Measurements from ENCODE around the gene KCNQ1. TPM values are rescaled to one million over a fixed set of nuclear protein-coding genes. Genes with fewer than 3 reads are reported as not detected.

KCNQ1 gene
- total RNA-seq, 1 donor from 2014 or later, result 2.6 TPM

DNA sequence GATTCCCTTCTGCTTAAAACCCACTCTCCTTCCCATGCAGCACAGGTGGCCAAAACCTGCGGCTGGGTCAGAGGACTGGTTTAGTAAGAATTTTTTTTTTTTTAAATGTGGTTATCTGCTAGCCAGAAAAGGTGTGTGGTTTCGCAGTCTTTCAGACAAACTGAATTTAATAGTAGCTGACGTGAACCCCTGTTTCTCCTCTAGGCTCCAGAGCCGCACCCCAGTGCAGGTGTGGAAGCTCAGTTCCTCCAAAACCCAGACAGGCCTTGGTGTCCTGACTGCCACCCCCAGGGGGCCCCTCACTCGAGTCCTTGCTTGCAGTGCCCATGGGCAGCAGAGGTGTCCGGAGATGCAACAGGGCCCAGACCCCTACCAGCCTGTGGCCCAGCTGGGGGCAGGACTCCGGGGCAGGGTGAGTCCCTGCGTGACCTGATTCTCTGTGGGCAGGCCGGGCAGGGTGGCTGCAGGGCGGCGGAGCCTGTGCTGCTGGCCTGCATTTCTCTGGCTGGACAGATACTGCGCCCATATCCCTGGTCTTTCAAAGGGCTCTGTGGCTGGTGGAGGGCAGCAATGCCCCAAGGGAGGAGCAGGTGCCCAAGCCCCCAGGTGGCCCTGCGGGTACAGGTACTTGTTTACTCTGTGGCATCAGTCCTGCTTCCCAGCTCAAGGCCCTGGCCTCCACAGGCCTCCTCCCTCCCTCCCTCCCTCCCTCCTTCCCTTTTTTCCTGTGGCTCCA, 15.2 kb downstream of the KCNQ1 start:
- Histone ChIP-seq H3K27ac (ENCODE audit: low read depth, low read length) (no peak overlapping the region), H3K4me3 (ENCODE audit: low read length in 3 of 3) (no peak overlapping the region), H3K4me1 (ENCODE audit: control insufficient read depth in 3 of 3, insufficient read depth in 3 of 3, low read length in 3 of 3) (no peaks in the 10 kb centered on the region), H3K9ac (ENCODE audit: low read depth in 1 of 3, low read length in 3 of 3) (no peak overlapping the region), H3K27me3 (ENCODE audit: control insufficient read depth in 3 of 3, insufficient read depth in 3 of 3, low read length in 3 of 3) (no peaks in the 10 kb centered on the region), H3K9me3 (ENCODE audit: control insufficient read depth in 3 of 3, low read length in 3 of 3) (no peaks in the 10 kb centered on the region), H3K36me3 (ENCODE audit: control insufficient read depth in 3 of 3, insufficient read depth in 3 of 3, low read length in 3 of 3) (no peaks in the 10 kb centered on the region)

DNA sequence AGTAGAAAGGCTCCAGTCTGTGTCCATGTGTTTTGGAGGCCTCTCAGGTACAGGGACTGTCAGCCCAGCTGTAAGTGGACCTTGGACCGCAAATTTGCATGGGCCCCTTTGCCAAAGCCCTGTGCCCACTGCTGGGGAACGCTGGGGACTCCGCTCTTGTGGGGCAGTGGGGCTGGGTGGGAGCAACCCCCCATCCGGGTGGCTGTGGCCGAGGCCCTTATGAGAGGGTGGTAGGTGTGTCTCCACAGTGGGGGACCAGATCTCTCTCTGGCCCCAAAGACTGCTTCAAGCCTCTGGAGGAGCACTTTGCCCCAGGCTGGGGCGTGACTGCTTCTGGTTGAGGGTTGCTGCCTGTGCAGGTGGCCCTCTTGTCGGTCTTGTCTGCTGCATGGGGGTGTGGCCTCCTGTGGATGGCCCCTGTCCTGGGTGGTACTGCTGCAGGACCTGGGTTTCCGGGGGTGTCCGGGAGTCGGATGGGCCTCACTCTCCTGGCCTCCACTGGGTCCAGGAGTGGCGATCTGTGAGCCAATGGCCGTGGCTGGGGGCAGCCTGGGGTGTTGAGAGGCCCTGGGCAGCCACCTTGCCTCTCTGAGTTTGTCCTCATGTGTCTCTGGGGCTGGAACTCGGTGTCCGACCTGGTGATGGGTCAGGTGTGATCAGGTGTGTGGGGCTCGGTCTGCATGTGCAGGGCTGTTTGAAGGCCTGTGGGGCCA, 15.9 kb downstream of the KCNQ1 start:
- Histone ChIP-seq H3K36me3 (ENCODE audit: control insufficient read depth in 3 of 3, insufficient read depth in 3 of 3, low read length in 3 of 3) (no peaks in the 10 kb centered on the region), H3K27ac (ENCODE audit: low read depth, low read length) (no peak overlapping the region), H3K4me1 (ENCODE audit: control insufficient read depth in 3 of 3, insufficient read depth in 3 of 3, low read length in 3 of 3) (no peaks in the 10 kb centered on the region), H3K9ac (ENCODE audit: low read depth in 1 of 3, low read length in 3 of 3) (no peak overlapping the region), H3K9me3 (ENCODE audit: control insufficient read depth in 3 of 3, low read length in 3 of 3) (no peaks in the 10 kb centered on the region), H3K27me3 (ENCODE audit: control insufficient read depth in 3 of 3, insufficient read depth in 3 of 3, low read length in 3 of 3) (peaks cover 0 to under 1% (median 0%) of the 10 kb centered on the region in 3 donors), H3K4me3 (ENCODE audit: low read length in 3 of 3) (no peak overlapping the region)

DNA sequence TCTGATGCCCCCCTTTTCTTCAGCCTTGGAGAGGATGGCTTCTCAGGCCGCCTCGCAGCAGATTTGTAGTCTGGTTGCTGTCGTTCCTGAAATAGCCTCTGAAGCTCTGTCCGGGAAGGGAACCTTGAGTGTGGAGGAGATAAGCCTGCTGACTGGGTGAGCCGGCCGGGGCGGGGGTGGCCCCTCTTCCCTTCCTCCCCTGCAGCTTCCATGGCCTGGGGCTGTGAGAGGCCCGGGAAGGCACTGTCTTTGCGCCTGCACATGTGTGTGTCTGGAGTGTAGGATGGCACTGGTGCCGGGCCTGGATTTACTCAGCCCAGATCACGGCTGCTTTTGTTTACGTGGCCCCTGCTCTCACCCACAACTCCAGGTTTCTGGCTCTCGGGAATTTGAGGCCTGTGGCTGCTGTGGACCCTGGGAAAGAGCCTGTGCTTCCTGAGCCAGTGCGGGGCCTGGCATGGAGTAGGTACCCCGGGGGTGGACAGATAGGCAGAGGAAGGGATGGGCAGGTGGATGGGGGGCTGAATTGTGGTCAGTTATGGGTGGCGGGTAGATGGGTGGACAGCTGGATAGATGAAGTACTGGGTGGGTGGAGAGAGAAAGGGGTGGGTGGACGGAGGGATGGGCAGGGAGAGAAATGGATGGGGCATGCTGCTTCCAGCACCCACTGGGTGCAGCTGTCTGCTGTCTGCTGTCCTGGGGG, 16.6 kb downstream of the KCNQ1 start:
- no peak overlapping the region for H3K9ac ChIP-seq (ENCODE audit: low read depth in 1 of 3, low read length in 3 of 3)
- no peak overlapping the region for H3K4me3 ChIP-seq (ENCODE audit: low read length in 3 of 3)
- H3K36me3 ChIP-seq (ENCODE audit: control insufficient read depth in 3 of 3, insufficient read depth in 3 of 3, low read length in 3 of 3), result no peaks in the 10 kb centered on the region
- H3K4me1 ChIP-seq (ENCODE audit: control insufficient read depth in 3 of 3, insufficient read depth in 3 of 3, low read length in 3 of 3), result no peaks in the 10 kb centered on the region
- no peak overlapping the region for H3K27ac ChIP-seq (ENCODE audit: low read depth, low read length)
- H3K27me3 ChIP-seq (ENCODE audit: control insufficient read depth in 3 of 3, insufficient read depth in 3 of 3, low read length in 3 of 3), result peaks cover 0 to 5% (median 3%) of the 10 kb centered on the region in 3 donors
- no peaks in the 10 kb centered on the region for H3K9me3 ChIP-seq (ENCODE audit: control insufficient read depth in 3 of 3, low read length in 3 of 3)

DNA sequence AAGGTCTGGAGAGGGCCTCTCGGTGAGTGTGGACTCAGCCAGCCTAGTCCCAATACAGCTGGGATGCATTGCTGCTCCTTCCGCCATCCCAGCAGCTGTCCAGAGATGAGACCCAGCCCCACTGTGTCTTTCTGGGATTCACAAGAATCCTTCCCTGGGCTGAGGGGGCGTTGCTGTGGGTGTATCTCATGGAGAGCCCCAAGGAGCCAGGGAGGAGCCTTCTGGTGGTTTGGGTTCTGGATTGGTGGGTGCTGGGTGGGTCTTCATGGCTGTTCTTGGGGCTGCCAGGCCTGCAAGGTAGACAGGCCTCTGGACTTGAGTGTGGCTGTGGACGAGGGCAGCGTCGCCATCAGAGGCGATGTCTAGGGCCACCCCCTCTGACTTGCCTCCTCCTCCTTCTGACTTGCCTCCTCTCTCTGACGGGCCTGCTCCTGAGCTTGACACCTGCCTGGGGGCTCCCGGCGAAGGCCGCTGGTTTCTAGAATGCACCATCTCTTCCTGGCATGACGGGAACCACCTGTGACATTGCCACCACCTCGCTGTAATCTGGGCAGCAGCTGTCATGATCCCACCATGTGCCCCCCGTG, 17.2 kb downstream of the KCNQ1 start:
- H3K27ac ChIP-seq (ENCODE audit: low read depth, low read length), result no peak overlapping the region
- no peaks in the 10 kb centered on the region for H3K9me3 ChIP-seq (ENCODE audit: control insufficient read depth in 3 of 3, low read length in 3 of 3)
- H3K36me3 ChIP-seq (ENCODE audit: control insufficient read depth in 3 of 3, insufficient read depth in 3 of 3, low read length in 3 of 3), result no peaks in the 10 kb centered on the region
- H3K9ac ChIP-seq (ENCODE audit: low read depth in 1 of 3, low read length in 3 of 3), result no peak overlapping the region
- H3K4me1 ChIP-seq (ENCODE audit: control insufficient read depth in 3 of 3, insufficient read depth in 3 of 3, low read length in 3 of 3), result no peaks in the 10 kb centered on the region
- no peak overlapping the region for H3K4me3 ChIP-seq (ENCODE audit: low read length in 3 of 3)
- peaks cover 0 to 8% (median 6%) of the 10 kb centered on the region in 3 donors for H3K27me3 ChIP-seq (ENCODE audit: control insufficient read depth in 3 of 3, insufficient read depth in 3 of 3, low read length in 3 of 3)

- Histone ChIP-seq H3K4me3 (ENCODE audit: low read length in 3 of 3) (no peak overlapping the region), H3K9me3 (ENCODE audit: control insufficient read depth in 3 of 3, low read length in 3 of 3) (no peaks in the 10 kb centered on the region), H3K9ac (ENCODE audit: low read depth in 1 of 3, low read length in 3 of 3) (no peak overlapping the region), H3K27me3 (ENCODE audit: control insufficient read depth in 3 of 3, insufficient read depth in 3 of 3, low read length in 3 of 3) (peaks cover 0 to 8% (median 7%) of the 10 kb centered on the region in 3 donors), H3K36me3 (ENCODE audit: control insufficient read depth in 3 of 3, insufficient read depth in 3 of 3, low read length in 3 of 3) (no peaks in the 10 kb centered on the region), H3K27ac (ENCODE audit: low read depth, low read length) (no peak overlapping the region), H3K4me1 (ENCODE audit: control insufficient read depth in 3 of 3, insufficient read depth in 3 of 3, low read length in 3 of 3) (no peaks in the 10 kb centered on the region)
Observed at GRCh38 chr11:2462543-2462985, 17.8 kb downstream of the KCNQ1 start.

DNA sequence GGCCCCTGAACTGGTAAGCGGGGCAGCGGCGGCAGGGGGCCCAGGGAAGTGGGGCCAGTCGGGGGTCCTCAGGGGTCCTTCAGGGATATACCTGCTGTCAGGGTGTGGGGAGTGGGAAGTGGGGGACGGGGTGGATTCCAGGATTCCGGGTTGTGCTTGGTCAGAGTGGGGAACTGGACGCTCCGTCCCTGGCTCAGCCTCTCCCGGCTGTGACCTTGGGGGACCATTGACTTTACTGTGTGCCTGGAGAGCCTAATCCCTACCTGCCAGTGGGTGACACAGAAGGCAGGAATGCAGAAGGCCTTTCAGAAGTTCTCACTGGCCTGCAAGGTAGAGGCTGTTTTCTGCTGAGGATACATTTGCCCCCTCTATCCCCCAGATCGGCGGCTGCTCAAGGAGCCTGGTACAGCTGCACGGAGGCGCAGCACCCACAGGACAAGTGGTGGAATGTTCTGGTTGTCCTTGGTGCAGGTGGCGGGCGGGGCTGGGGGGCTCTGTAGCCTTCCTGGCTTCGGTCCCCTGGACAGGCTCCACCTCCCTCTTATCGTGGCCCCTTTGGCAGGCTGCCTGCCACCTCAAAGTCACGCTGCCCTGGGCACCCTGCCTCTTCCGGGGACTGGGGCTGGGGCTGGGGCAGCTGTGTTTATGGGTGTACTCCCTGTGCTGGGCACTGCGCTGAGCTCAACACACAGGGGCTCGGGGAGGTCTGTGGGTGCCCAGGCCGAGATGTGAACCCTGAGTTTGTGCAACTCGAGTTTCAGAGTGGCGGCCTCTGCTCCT, 18.4 kb downstream of the KCNQ1 start:
- Histone ChIP-seq H3K4me3 (ENCODE audit: low read length in 3 of 3) (no peak overlapping the region), H3K27me3 (ENCODE audit: control insufficient read depth in 3 of 3, insufficient read depth in 3 of 3, low read length in 3 of 3) (peaks cover 0 to 8% (median 7%) of the 10 kb centered on the region in 3 donors), H3K4me1 (ENCODE audit: control insufficient read depth in 3 of 3, insufficient read depth in 3 of 3, low read length in 3 of 3) (no peaks in the 10 kb centered on the region), H3K36me3 (ENCODE audit: control insufficient read depth in 3 of 3, insufficient read depth in 3 of 3, low read length in 3 of 3) (no peaks in the 10 kb centered on the region), H3K9me3 (ENCODE audit: control insufficient read depth in 3 of 3, low read length in 3 of 3) (no peaks in the 10 kb centered on the region), H3K9ac (ENCODE audit: low read depth in 1 of 3, low read length in 3 of 3) (no peak overlapping the region), H3K27ac (ENCODE audit: low read depth, low read length) (no peak overlapping the region)

GRCh38 chr11:2463766-2464277, 19.0 kb downstream of the KCNQ1 start:
- peaks cover 0 to 13% (median 8%) of the 10 kb centered on the region in 3 donors for H3K27me3 ChIP-seq (ENCODE audit: control insufficient read depth in 3 of 3, insufficient read depth in 3 of 3, low read length in 3 of 3)
- H3K4me3 ChIP-seq (ENCODE audit: low read length in 3 of 3), result no peak overlapping the region

DNA sequence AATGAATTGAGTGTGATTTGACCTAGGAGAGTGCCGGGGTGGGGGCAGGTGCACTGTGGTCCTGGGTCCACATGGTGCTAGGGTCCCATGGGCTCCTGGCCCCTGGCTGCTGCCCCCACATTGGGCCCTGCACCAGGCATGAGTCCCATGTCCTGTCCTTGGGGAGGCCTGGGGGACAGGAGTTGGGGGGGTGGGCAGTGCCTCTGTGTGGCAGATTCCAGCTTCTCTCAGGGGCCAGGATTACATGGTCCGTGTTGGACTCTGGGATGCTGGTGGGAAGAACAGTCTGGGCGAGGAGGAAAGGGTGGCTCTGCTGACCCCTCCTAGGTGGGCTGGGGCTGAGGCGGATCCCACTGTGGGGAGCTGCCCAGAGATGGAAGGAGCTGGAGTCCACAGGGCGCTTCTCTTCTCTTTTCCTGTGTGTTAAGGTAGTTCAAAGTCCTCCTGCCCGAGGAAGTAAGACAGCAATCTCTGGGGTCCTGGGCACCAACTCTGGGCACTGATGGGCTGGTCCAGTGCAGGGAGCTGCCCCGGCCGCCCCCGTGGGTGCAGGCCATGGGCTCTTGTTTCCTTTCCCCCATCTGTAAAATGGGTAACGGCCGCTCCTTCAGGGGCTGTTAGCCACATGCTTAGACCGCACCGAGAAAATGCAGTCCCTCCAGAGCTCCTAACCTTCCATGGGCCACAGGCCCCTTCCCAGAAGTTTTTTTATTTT, 19.8 kb downstream of the KCNQ1 start:
- peaks cover 0 to 13% (median 8%) of the 10 kb centered on the region in 3 donors for H3K27me3 ChIP-seq (ENCODE audit: control insufficient read depth in 3 of 3, insufficient read depth in 3 of 3, low read length in 3 of 3)
- H3K9ac ChIP-seq (ENCODE audit: low read depth in 1 of 3, low read length in 3 of 3), result no peak overlapping the region
- H3K36me3 ChIP-seq (ENCODE audit: control insufficient read depth in 3 of 3, insufficient read depth in 3 of 3, low read length in 3 of 3), result no peaks in the 10 kb centered on the region
- no peaks in the 10 kb centered on the region for H3K4me1 ChIP-seq (ENCODE audit: control insufficient read depth in 3 of 3, insufficient read depth in 3 of 3, low read length in 3 of 3)
- no peak overlapping the region for H3K4me3 ChIP-seq (ENCODE audit: low read length in 3 of 3)
- peaks cover 0 to 2% (median 0%) of the 10 kb centered on the region in 3 donors for H3K9me3 ChIP-seq (ENCODE audit: control insufficient read depth in 3 of 3, low read length in 3 of 3)
- H3K27ac ChIP-seq (ENCODE audit: low read depth, low read length), result no peak overlapping the region

More at GRCh38 chr11:2463766-2464277, 19.0 kb downstream of the KCNQ1 start:
- H3K9me3 ChIP-seq (ENCODE audit: control insufficient read depth in 3 of 3, low read length in 3 of 3), result peaks cover 0 to 2% (median 0%) of the 10 kb centered on the region in 3 donors
- no peaks in the 10 kb centered on the region for H3K36me3 ChIP-seq (ENCODE audit: control insufficient read depth in 3 of 3, insufficient read depth in 3 of 3, low read length in 3 of 3)
- H3K9ac ChIP-seq (ENCODE audit: low read depth in 1 of 3, low read length in 3 of 3), result no peak overlapping the region
- no peaks in the 10 kb centered on the region for H3K4me1 ChIP-seq (ENCODE audit: control insufficient read depth in 3 of 3, insufficient read depth in 3 of 3, low read length in 3 of 3)
- H3K27ac ChIP-seq (ENCODE audit: low read depth, low read length), result no peak overlapping the region

Measured in skeletal muscle tissue (tissue), 4 donors.